Measurements from ENCODE around the gene MAGI2. TPM values are rescaled to one million over a fixed set of nuclear protein-coding genes. Genes with fewer than 3 reads are reported as not detected.
A peak's percentile ranks its signal among the peaks of the same experiment; 100 is the strongest.

MAGI2 gene
- total and polyA plus RNA-seq, 4 donors = 43.4 to 61.3 (median 50.1) TPM

DNA sequence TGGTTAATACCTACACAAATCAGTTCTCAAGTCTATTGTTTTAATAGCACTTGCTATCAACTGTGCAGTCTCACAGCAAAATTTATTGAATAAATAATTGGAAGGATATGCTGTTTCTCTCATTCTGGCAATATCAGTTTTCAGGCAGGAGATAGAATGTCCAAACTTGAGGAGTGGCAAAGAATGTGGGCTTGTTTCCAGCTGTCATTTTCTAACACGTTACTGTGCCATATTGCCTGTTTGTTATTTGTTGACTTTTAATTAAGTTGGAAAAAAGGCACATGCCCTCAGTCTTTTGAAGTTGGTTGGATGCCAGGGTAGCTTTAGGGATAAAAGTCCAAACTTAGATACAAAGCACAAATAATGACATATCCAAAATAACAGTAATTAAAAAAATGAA lies 52.2 kb downstream of the MAGI2 start:
- Histone ChIP-seq H3K4me1 (ENCODE audit: control insufficient read depth, insufficient read depth, low read length) (no peaks in the 10 kb centered on the region), H3K4me3 (ENCODE audit: low read depth, low read length) (no peak overlapping the region), H3K27ac (ENCODE audit: low read depth, low read length) (no peak overlapping the region), H3K27me3 (ENCODE audit: control insufficient read depth, insufficient read depth, low read length) (no peaks in the 10 kb centered on the region), H3K36me3 (ENCODE audit: control insufficient read depth, insufficient read depth, low read length) (no peaks in the 10 kb centered on the region), H3K9me3 (ENCODE audit: control insufficient read depth, insufficient read depth, low read length) (no peaks in the 10 kb centered on the region)
- no CpG with 5 or more reads among the region's 1 CpG for WGBS (ENCODE audit: insufficient coverage)
- DNase-seq (ENCODE audit: low read depth in 4 of 6, low spot score in 6 of 6) = no peak

DNA sequence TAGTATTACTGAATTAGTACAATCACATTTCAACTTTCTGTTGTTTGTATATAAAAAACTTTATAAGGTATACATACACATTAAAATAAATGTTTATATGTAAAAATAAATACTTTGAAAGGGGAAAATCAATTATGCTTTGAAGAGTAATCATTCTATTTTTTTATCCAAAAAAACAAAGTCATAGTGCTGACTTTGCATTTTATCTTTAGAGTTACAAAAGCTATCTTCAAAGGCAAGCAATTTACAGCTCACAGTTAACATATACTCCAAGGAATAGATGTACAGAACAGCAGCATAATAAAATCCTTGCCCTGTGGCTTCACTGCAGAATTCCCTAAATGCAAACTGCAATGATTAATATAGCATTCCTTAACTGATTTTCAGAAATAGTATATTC lies 53.2 kb downstream of the MAGI2 start:
- no peaks in the 10 kb centered on the region for H3K36me3 ChIP-seq (ENCODE audit: control insufficient read depth, insufficient read depth, low read length)
- DNase-seq (ENCODE audit: low read depth in 4 of 6, low spot score in 6 of 6) = no peak
- H3K9me3 ChIP-seq (ENCODE audit: control insufficient read depth, insufficient read depth, low read length) = no peaks in the 10 kb centered on the region
- no peak overlapping the region for H3K27ac ChIP-seq (ENCODE audit: low read depth, low read length)
- no peaks in the 10 kb centered on the region for H3K4me1 ChIP-seq (ENCODE audit: control insufficient read depth, insufficient read depth, low read length)
- H3K27me3 ChIP-seq (ENCODE audit: control insufficient read depth, insufficient read depth, low read length) = no peaks in the 10 kb centered on the region
- H3K4me3 ChIP-seq (ENCODE audit: low read depth, low read length) = no peak overlapping the region

GRCh38 chr7:79398138-79398749 lies 55.2 kb downstream of the MAGI2 start:
- DNase-seq (ENCODE audit: low read depth in 4 of 6, low spot score in 6 of 6) = peak in 1 of 6 donors; percentile 8
- no peak overlapping the region for H3K27ac ChIP-seq (ENCODE audit: low read depth, low read length)
- no peaks in the 10 kb centered on the region for H3K9me3 ChIP-seq (ENCODE audit: control insufficient read depth, insufficient read depth, low read length)
- H3K4me1 ChIP-seq (ENCODE audit: control insufficient read depth, insufficient read depth, low read length) = no peaks in the 10 kb centered on the region
- 80% methylated on average over 1 of the region's 3 CpGs for WGBS (ENCODE audit: insufficient coverage)
- no peaks in the 10 kb centered on the region for H3K27me3 ChIP-seq (ENCODE audit: control insufficient read depth, insufficient read depth, low read length)
- no peaks in the 10 kb centered on the region for H3K36me3 ChIP-seq (ENCODE audit: control insufficient read depth, insufficient read depth, low read length)
- no peak overlapping the region for H3K4me3 ChIP-seq (ENCODE audit: low read depth, low read length)

DNA sequence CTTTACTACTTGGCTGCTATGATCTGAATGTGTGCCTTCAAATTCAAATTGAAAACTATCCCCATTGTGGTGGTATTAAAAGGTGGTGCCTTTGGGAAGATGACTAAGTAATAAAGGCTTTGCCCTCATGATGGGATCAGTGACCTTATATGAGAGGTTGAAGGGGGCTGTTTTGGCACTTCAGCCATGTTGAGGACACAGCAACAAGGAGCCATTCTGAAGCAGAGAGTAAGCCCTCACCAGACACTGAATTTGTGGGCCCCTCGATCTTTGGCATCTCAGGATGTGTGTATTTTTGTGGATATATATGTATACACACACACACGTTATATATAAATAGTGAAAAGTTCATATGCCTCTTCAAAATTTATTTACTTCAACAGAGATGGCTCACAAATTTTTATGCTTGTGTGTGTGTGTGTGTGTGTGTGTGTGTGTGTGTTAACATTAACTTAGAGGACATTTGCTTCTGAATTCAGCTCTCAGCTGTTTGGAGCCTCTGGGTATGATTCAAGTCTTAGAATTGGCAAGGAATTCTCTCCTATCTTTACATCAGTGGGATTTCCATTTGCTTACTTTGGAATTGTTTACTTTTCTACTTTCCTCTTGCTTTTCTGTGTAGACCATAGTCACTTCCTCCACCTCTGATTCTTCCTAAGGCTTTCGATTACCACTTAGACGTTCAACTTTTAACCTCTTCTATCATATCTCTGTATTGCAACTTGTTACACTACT lies 66.6 kb downstream of the MAGI2 start:
- Histone ChIP-seq H3K4me1 (ENCODE audit: control insufficient read depth, insufficient read depth, low read length) (no peaks in the 10 kb centered on the region), H3K27ac (ENCODE audit: low read depth, low read length) (no peak overlapping the region), H3K36me3 (ENCODE audit: control insufficient read depth, insufficient read depth, low read length) (no peaks in the 10 kb centered on the region), H3K4me3 (ENCODE audit: low read depth, low read length) (no peak overlapping the region), H3K27me3 (ENCODE audit: control insufficient read depth, insufficient read depth, low read length) (no peaks in the 10 kb centered on the region), H3K9me3 (ENCODE audit: control insufficient read depth, insufficient read depth, low read length) (no peaks in the 10 kb centered on the region)
- DNase-seq (ENCODE audit: low read depth in 4 of 6, low spot score in 6 of 6) = no peak
- no CpG with 5 or more reads among the region's 4 CpGs for WGBS (ENCODE audit: insufficient coverage)

DNA sequence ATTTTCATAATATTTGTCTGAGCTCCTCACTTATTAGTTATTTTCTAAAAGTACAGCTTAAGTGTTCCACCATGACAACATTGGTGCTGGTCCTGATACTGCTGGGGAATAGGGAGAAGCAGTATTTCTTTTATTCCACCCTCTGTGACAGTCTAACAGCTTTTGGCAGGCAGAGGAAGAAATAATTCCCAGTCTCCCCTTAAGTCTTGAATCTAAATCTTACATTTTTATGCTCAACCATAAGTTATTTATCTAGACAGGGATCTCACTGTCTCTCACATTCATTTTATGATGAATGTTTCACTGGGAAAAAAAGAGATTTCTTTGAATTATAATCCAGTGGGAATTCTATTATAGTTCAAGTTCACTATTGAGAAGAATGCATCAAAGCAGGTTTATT lies 71.5 kb downstream of the MAGI2 start:
- H3K9me3 ChIP-seq (ENCODE audit: control insufficient read depth, insufficient read depth, low read length) = no peaks in the 10 kb centered on the region
- H3K27ac ChIP-seq (ENCODE audit: low read depth, low read length) = no peak overlapping the region
- no peaks in the 10 kb centered on the region for H3K36me3 ChIP-seq (ENCODE audit: control insufficient read depth, insufficient read depth, low read length)
- H3K27me3 ChIP-seq (ENCODE audit: control insufficient read depth, insufficient read depth, low read length) = no peaks in the 10 kb centered on the region
- no peak overlapping the region for H3K4me3 ChIP-seq (ENCODE audit: low read depth, low read length)
- DNase-seq (ENCODE audit: low read depth in 4 of 6, low spot score in 6 of 6) = peak in 2 of 6 donors; percentile 32 to 42
- H3K4me1 ChIP-seq (ENCODE audit: control insufficient read depth, insufficient read depth, low read length) = no peaks in the 10 kb centered on the region

GRCh38 chr7:79377097-79377496 lies 76.4 kb downstream of the MAGI2 start:
- Histone ChIP-seq H3K4me1 (ENCODE audit: control insufficient read depth, insufficient read depth, low read length) (no peaks in the 10 kb centered on the region), H3K27me3 (ENCODE audit: control insufficient read depth, insufficient read depth, low read length) (no peaks in the 10 kb centered on the region), H3K9me3 (ENCODE audit: control insufficient read depth, insufficient read depth, low read length) (no peaks in the 10 kb centered on the region), H3K27ac (ENCODE audit: low read depth, low read length) (no peak overlapping the region), H3K36me3 (ENCODE audit: control insufficient read depth, insufficient read depth, low read length) (no peaks in the 10 kb centered on the region), H3K4me3 (ENCODE audit: low read depth, low read length) (no peak overlapping the region)
- 20% methylated on average over 1 of the region's 4 CpGs for WGBS (ENCODE audit: insufficient coverage)
- no peak for DNase-seq (ENCODE audit: low read depth in 4 of 6, low spot score in 6 of 6)

DNA sequence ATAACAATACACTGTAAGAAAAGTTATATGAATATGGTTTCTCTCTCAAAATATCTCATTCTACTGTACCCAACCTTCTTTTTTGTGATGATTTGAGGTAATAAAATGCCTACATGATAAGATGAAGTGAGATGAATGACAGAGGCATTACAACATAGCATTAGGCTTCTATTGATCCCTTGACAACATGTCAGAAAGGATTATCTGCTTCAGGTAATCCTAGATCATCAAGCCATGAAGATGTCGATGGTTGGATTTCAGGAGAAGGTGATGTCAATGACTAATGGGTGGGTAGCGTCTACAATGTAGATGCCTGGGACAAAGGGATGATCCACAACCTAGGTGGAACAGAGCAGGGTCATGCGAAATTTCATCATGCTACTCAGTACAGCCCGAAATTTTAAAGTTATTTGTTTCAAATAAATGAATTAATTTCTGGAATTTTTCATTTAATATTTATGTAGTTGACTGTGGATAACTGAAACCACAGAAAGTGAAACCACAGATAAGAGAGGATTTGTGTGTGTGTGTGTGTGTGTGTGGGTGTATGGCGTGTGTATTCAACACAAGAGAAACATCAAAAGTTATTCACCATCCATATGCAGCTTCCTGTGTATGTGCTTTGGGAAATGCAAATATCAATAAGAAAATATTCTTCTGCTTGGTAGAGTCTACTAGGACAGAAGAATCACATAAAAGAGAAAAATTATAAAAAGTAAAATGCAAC lies 77.0 kb downstream of the MAGI2 start:
- no peak overlapping the region for H3K4me3 ChIP-seq (ENCODE audit: low read depth, low read length)
- H3K27me3 ChIP-seq (ENCODE audit: control insufficient read depth, insufficient read depth, low read length) = no peaks in the 10 kb centered on the region
- DNase-seq (ENCODE audit: low read depth in 4 of 6, low spot score in 6 of 6) = no peak
- 100% methylated on average over 2 of the region's 5 CpGs for WGBS (ENCODE audit: insufficient coverage)
- H3K9me3 ChIP-seq (ENCODE audit: control insufficient read depth, insufficient read depth, low read length) = no peaks in the 10 kb centered on the region
- H3K4me1 ChIP-seq (ENCODE audit: control insufficient read depth, insufficient read depth, low read length) = no peaks in the 10 kb centered on the region
- H3K36me3 ChIP-seq (ENCODE audit: control insufficient read depth, insufficient read depth, low read length) = no peaks in the 10 kb centered on the region
- H3K27ac ChIP-seq (ENCODE audit: low read depth, low read length) = no peak overlapping the region

DNA sequence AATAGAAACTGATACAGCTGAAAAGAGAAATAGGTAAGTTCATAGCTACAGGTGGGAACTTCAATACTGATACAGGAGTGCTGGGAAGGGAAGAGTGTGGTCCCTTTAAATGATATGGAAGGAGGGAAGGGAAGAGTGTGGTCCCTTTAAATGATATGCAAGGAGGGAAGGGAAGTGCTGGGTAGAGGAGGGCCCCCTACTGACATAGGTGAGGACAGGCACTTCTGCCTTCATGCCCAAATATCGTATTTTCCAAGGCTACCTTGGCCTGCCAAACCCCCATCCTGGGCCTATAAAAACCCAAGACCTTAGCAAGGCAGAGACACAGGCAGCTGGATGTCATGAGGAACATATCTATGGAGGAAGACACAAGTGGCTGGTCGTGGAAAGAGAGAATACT lies 92.3 kb downstream of the MAGI2 start:
- no peak for DNase-seq (ENCODE audit: low read depth in 4 of 6, low spot score in 6 of 6)
- WGBS (ENCODE audit: insufficient coverage) = 71% methylated on average over 1 of the region's 2 CpGs
- H3K27me3 ChIP-seq (ENCODE audit: control insufficient read depth, insufficient read depth, low read length) = no peaks in the 10 kb centered on the region
- H3K4me3 ChIP-seq (ENCODE audit: low read depth, low read length) = no peak overlapping the region
- no peaks in the 10 kb centered on the region for H3K4me1 ChIP-seq (ENCODE audit: control insufficient read depth, insufficient read depth, low read length)
- H3K27ac ChIP-seq (ENCODE audit: low read depth, low read length) = no peak overlapping the region
- no peaks in the 10 kb centered on the region for H3K36me3 ChIP-seq (ENCODE audit: control insufficient read depth, insufficient read depth, low read length)
- no peaks in the 10 kb centered on the region for H3K9me3 ChIP-seq (ENCODE audit: control insufficient read depth, insufficient read depth, low read length)

DNA sequence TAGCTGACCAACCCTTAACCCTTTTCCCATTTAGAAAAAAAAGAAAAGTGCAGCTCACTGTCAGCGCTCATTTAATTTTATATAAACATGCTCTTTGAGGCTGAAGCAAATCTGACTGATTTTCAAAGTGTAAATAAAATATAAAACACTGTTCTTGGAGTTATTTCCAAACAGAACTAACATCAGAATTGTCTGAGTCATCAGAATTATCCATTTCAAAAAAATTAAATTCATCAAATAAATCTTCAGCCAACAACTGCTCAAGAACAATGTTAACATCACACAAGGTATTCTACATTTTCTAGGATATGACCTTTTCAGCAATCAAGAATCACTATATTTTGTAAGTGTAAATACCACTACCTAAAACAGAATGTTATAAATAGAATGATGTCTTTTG lies 93.6 kb downstream of the MAGI2 start:
- no CpG with 5 or more reads among the region's 1 CpG for WGBS (ENCODE audit: insufficient coverage)
- H3K9me3 ChIP-seq (ENCODE audit: control insufficient read depth, insufficient read depth, low read length) = no peaks in the 10 kb centered on the region

DNA sequence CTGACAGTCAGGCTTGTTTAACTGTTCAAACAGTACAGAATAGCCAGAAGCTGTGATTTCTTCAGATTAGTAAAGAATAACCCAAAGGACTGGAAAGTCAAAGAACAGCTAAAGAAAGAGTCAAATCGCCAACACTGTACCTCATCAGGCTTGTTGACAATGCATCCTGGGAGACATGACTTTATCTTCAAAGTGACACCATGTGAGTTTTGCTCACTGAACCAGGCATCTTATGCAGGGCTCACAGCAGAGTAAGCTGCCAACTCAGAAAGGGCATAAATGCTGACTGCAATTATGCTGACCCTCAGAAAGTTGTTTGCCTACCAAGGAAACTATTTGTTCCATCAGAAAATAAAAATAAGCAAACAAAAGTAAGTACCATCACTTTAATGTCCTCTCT lies 96.4 kb downstream of the MAGI2 start:
- H3K27me3 ChIP-seq (ENCODE audit: control insufficient read depth, insufficient read depth, low read length) = no peaks in the 10 kb centered on the region
- DNase-seq (ENCODE audit: low read depth in 4 of 6, low spot score in 6 of 6) = no peak
- no peak overlapping the region for H3K27ac ChIP-seq (ENCODE audit: low read depth, low read length)
- H3K36me3 ChIP-seq (ENCODE audit: control insufficient read depth, insufficient read depth, low read length) = no peaks in the 10 kb centered on the region
- no peaks in the 10 kb centered on the region for H3K9me3 ChIP-seq (ENCODE audit: control insufficient read depth, insufficient read depth, low read length)
- no peak overlapping the region for H3K4me3 ChIP-seq (ENCODE audit: low read depth, low read length)
- H3K4me1 ChIP-seq (ENCODE audit: control insufficient read depth, insufficient read depth, low read length) = no peaks in the 10 kb centered on the region
- WGBS (ENCODE audit: insufficient coverage) = 80% methylated on average over 1 of the region's 1 CpG

More for the DNA sequence above, 93.6 kb downstream of the MAGI2 start:
- no peak overlapping the region for H3K27ac ChIP-seq (ENCODE audit: low read depth, low read length)
- no peaks in the 10 kb centered on the region for H3K36me3 ChIP-seq (ENCODE audit: control insufficient read depth, insufficient read depth, low read length)
- DNase-seq (ENCODE audit: low read depth in 4 of 6, low spot score in 6 of 6) = no peak
- H3K27me3 ChIP-seq (ENCODE audit: control insufficient read depth, insufficient read depth, low read length) = no peaks in the 10 kb centered on the region
- no peak overlapping the region for H3K4me3 ChIP-seq (ENCODE audit: low read depth, low read length)
- no peaks in the 10 kb centered on the region for H3K4me1 ChIP-seq (ENCODE audit: control insufficient read depth, insufficient read depth, low read length)

Measured in spinal cord (tissue), 10 donors.